ENCODE data around the gene TLCD3A.

GRCh38 chr17:688100-688989 lies 44.1 kb upstream of the TLCD3A start:
- TF ChIP-seq CTCF (IDR thresholded peaks at IDR 0.05) (no peak), CREM (CRISPR knock-in tag; IDR thresholded peaks at IDR 0.05) (no peak), CREB1 (CRISPR knock-in tag; IDR thresholded peaks at IDR 0.05) (no peak), ETV6 (CRISPR knock-in tag; IDR thresholded peaks at IDR 0.05) (no peak)
- TF ChIP-seq, protein P1, sequence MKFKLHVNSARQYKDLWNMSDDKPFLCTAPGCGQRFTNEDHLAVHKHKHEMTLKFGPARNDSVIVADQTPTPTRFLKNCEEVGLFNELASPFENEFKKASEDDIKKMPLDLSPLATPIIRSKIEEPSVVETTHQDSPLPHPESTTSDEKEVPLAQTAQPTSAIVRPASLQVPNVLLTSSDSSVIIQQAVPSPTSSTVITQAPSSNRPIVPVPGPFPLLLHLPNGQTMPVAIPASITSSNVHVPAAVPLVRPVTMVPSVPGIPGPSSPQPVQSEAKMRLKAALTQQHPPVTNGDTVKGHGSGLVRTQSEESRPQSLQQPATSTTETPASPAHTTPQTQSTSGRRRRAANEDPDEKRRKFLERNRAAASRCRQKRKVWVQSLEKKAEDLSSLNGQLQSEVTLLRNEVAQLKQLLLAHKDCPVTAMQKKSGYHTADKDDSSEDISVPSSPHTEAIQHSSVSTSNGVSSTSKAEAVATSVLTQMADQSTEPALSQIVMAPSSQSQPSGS (CRISPR knock-in tag; IDR thresholded peaks at IDR 0.05; ENCODE audit: borderline replicate concordance, low read depth): no peak

All from WTC11 (cell line).